ENCODE data around the gene PTPN3. TPM values are rescaled to one million over a fixed set of nuclear protein-coding genes. Genes with fewer than 3 reads are reported as not detected.

Gene PTPN3
- total and polyA plus RNA-seq, 10 of the 15 experiments (the other 5 are each of a cell fraction or from before 2014, with no cell fraction given) = 0.18 to 1.3 (median 0.39) TPM

DNA sequence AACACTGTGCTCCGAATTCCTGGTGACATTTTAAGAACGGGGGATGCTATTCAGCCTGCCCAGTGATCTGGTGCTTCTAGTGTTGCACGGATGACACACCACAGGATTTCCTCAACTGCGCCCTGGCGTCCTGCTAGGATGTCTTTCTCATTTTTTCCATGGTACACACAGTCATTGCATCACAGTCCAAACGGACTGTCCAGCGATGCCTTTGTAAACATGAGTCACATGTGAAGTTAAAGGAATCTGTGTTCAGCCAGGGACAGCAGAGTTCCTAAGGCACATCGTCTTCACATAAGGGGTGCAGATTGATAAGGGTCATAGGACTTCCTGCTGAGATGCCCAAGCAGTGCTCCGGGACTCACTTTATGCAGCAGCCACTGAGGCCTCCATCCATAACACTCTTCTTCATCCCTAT is 9.3 kb upstream of the PTPN3 start:
- intact Hi-C loops (cut with micrococcal nuclease; ENCODE audit: unreplicated experiment) = no loop called here
- ATAC-seq (no peak), FAIRE-seq (no peak), DNase-seq (ENCODE audit: low read depth, low spot score) (no peak)
- ChIA-PET POLR2A (no interaction called here), CTCF (interaction anchor here (0.8 kb wide), 1 partner anchor 37 kb away, joined by 3 read pairs; no protein-coding TSS in a partner anchor), RAD21 (ENCODE audit: unreplicated experiment) (interaction anchor here (1.5 kb wide), 1 partner anchor 38 kb away, joined by 4 read pairs; no protein-coding TSS in a partner anchor), SMC1A (ENCODE audit: uncharacterized antibody, unreplicated experiment) (no interaction called here)
- no peak overlapping the region for H3K4me3 ChIP-seq
- in situ Hi-C loops (cut with MboI) = no loop called here
- no peaks in the 10 kb centered on the region for H4K20me1 ChIP-seq (ENCODE audit: control insufficient read depth, insufficient read depth)
- H3K27ac ChIP-seq (ENCODE audit: control insufficient read depth, insufficient read depth) = no peak overlapping the region
- WGBS (ENCODE audit: insufficient coverage, insufficient replicate concordance, low lambda C conversion rate, missing lambda C conversion rate) = 28% methylated on average over 9 of the region's 9 CpGs
- TF ChIP-seq MXI1 (IDR thresholded peaks at IDR 0.05; ENCODE audit: low read depth, low read length) (no peak), WRNIP1 (IDR thresholded peaks at IDR 0.05; ENCODE audit: borderline replicate concordance, low read depth, low read length) (no peak), HDGF (IDR thresholded peaks at IDR 0.05) (no peak), CREM (IDR thresholded peaks at IDR 0.05; ENCODE audit: low read depth) (no peak), IRF4 (IDR thresholded peaks at IDR 0.05; ENCODE audit: low read depth, low read length) (no peak), NRF1 (conservative IDR thresholded peaks at IDR 0.05; ENCODE audit: low read depth, low read length) (no peak), ETV6 (conservative IDR thresholded peaks at IDR 0.05 in 1 of 2, IDR thresholded peaks at IDR 0.05 in 1 of 2; ENCODE audit: borderline replicate concordance in 1 of 2, low read depth in 1 of 2) (no peak), SP1 (IDR thresholded peaks at IDR 0.05; ENCODE audit: low read depth, low read length) (no peak), SUZ12 (IDR thresholded peaks at IDR 0.05; ENCODE audit: unreplicated experiment) (no peak), YY1 (IDR thresholded peaks at IDR 0.05; ENCODE audit: low read depth, low read length) (no peak), JUNB (IDR thresholded peaks at IDR 0.05) (no peak), KDM1A (IDR thresholded peaks at IDR 0.05; ENCODE audit: borderline replicate concordance) (no peak), NR2C2 (IDR thresholded peaks at IDR 0.05; ENCODE audit: borderline replicate concordance, control insufficient read depth, insufficient read length, low read depth) (no peak), NR2F1 (conservative IDR thresholded peaks at IDR 0.05) (no peak)
- H3K4me2 ChIP-seq (ENCODE audit: control insufficient read depth, insufficient read depth) = no peak overlapping the region
- no peaks in the 10 kb centered on the region for H3K4me1 ChIP-seq (ENCODE audit: control insufficient read depth, insufficient read depth, low read length)
- BruUV-seq (replicated peaks) = no TSS peak
- no peaks in the 10 kb centered on the region for H3K36me3 ChIP-seq (ENCODE audit: control insufficient read depth in 2 of 2, insufficient read depth in 2 of 2, low read length in 1 of 2)
- no peaks in the 10 kb centered on the region for H3K79me2 ChIP-seq (ENCODE audit: control insufficient read depth, insufficient read depth, low read length)
- H3K9ac ChIP-seq (ENCODE audit: control insufficient read depth, insufficient read depth, low read length) = no peak overlapping the region
- no peaks in the 10 kb centered on the region for H3K9me3 ChIP-seq (replicated peaks; ENCODE audit: control insufficient read depth, insufficient read depth, low read length)
- H2AFZ ChIP-seq (ENCODE audit: control insufficient read depth, low read depth, low read length) = no peak overlapping the region
- H3K27me3 ChIP-seq (replicated peaks in 1 of 2; ENCODE audit: control insufficient read depth in 2 of 2, insufficient read depth in 2 of 2, low read length in 1 of 2) = peaks cover under 1 to 2% of the 10 kb centered on the region in 2 experiments; a peak in 1 of 4 replicates

Measured in GM12878 (cell line).